ENCODE measurements around the gene GRWD1. TPM values are rescaled to one million over a fixed set of nuclear protein-coding genes. Genes with fewer than 3 reads are reported as not detected.

The GRWD1 gene
- polyA plus RNA-seq, 2 of the 4 experiments (the other 2 are of a cell fraction): 48.1 to 87.0 TPM

DNA sequence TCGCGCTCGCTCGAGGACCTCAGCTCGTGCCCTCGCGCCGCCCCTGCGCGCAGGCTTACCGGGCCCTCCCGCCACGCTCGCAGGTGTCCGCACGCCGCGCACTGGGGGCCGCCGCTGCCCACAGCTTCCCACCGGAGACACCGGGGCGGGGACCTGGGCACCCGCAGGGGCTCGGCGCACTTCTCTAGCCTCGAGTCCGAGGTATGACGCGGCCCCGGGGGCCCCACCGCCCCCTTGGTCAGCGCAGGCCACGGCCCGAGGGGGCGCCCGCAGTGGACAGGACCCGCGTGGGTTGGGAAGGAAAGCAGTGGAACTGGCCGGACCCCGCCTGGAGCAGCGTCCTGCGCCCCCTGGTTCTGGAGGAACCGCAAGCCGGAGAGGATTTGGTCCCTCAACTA is 2.1 kb upstream of the GRWD1 start:
- CTCF ChIA-PET: interaction anchor here (0.8 to 4.6 kb wide), 6 partner anchors 9 to 141 kb away, joined by 5 to 30 read pairs (median 16); no protein-coding TSS in a partner anchor
- no peaks in the 10 kb centered on the region for H3K9me3 ChIP-seq
- WGBS (ENCODE audit: missing lambda C conversion rate): 95% methylated on average over 43 of the region's 45 CpGs
- DNase-seq (ENCODE audit: low read depth in 1 of 2, low spot score in 1 of 2) (no peak), ATAC-seq (no peak), FAIRE-seq (no peak)
- TF ChIP-seq TP53 (CRISPR knock-in tag; IDR thresholded peaks at IDR 0.05) (no peak), PHF8 (IDR thresholded peaks at IDR 0.05; ENCODE audit: borderline replicate concordance, low read depth) (no peak), RNF2 (IDR thresholded peaks at IDR 0.05; ENCODE audit: borderline replicate concordance, low read depth) (no peak)
- H3K27ac ChIP-seq: peak overlapping the region in 1 of 2 experiments; percentile 5; a peak in 1 of 6 replicates
- POLR2A ChIA-PET: interaction anchor here (0.6 kb wide), 1 partner anchor 111 kb away, joined by 3 read pairs; no protein-coding TSS in a partner anchor
- H3K4me1 ChIP-seq: peaks cover 23% of the 10 kb centered on the region
- H3K4me2 ChIP-seq: no peak overlapping the region
- H3K4me3 ChIP-seq: no peak overlapping the region

- TF ChIP-seq, protein P1, sequence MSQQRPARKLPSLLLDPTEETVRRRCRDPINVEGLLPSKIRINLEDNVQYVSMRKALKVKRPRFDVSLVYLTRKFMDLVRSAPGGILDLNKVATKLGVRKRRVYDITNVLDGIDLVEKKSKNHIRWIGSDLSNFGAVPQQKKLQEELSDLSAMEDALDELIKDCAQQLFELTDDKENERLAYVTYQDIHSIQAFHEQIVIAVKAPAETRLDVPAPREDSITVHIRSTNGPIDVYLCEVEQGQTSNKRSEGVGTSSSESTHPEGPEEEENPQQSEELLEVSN (IDR thresholded peaks at IDR 0.05; ENCODE audit: borderline replicate concordance, low read depth): no peak
- TF ChIP-seq FOSB (CRISPR knock-in tag; IDR thresholded peaks at IDR 0.05): no peak
- no peak for TF ChIP-seq EHMT2 (IDR thresholded peaks at IDR 0.05; ENCODE audit: low read depth)
- TF ChIP-seq CBX2 (IDR thresholded peaks at IDR 0.05; ENCODE audit: borderline replicate concordance, low read depth): no peak
- no peak for TF ChIP-seq CEBPB (IDR thresholded peaks at IDR 0.05)
- TF ChIP-seq JUNB (IDR thresholded peaks at IDR 0.05): no peak
- TF ChIP-seq RCOR1 (IDR thresholded peaks at IDR 0.05; ENCODE audit: low read depth, low read length): no peak
- TF ChIP-seq EP300 (IDR thresholded peaks at IDR 0.05): no peak
- TF ChIP-seq POLR2A (IDR thresholded peaks at IDR 0.05; ENCODE audit: low read length): no peak
- TF ChIP-seq, protein P2, sequence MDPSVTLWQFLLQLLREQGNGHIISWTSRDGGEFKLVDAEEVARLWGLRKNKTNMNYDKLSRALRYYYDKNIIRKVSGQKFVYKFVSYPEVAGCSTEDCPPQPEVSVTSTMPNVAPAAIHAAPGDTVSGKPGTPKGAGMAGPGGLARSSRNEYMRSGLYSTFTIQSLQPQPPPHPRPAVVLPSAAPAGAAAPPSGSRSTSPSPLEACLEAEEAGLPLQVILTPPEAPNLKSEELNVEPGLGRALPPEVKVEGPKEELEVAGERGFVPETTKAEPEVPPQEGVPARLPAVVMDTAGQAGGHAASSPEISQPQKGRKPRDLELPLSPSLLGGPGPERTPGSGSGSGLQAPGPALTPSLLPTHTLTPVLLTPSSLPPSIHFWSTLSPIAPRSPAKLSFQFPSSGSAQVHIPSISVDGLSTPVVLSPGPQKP (IDR thresholded peaks at IDR 0.05; ENCODE audit: low read depth, low read length): no peak
- DNase-seq (ENCODE audit: low read depth in 1 of 2, low spot score in 1 of 2) (no peak), FAIRE-seq (no peak), ATAC-seq (no peak)
- ChIA-PET CTCF (interaction anchor here (0.6 to 4.6 kb wide), 32 partner anchors 9 to 187 kb away, joined by 3 to 30 read pairs (median 6); no protein-coding TSS in a partner anchor), POLR2A (interaction anchor here (0.6 to 1.2 kb wide), 3 partner anchors 44 to 175 kb away, joined by 3 to 8 read pairs (median 3); partner anchors contain the start of genes RPL18 and SPHK2)
- WGBS (ENCODE audit: missing lambda C conversion rate): 87% methylated on average over 38 of the region's 38 CpGs
- H3K27ac ChIP-seq: peak overlapping the region; percentile 90 to 91
- H3K4me2 ChIP-seq: peak overlapping the region; percentile 75
- H3K9me3 ChIP-seq: no peaks in the 10 kb centered on the region
- no peak overlapping the region; the same call in 2 of the 3 replicates for H3K4me3 ChIP-seq
- peaks cover 23% of the 10 kb centered on the region for H3K4me1 ChIP-seq
These were observed 1.5 kb upstream of the GRWD1 start for GRCh38 chr19:48444129-48444935.

DNA sequence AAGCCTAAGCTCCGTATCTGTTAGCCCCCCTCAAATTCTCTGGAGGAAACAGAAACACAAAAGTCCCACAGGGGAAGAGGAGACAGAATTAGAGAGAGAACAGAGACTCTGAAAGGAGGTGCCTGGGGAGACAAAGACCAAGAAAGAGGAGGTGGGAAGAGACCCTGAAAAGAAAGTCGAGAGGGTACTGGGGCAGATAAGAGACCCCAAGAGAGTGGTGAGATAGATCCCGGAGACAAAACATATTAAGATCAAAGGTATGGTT is 915 bp upstream of the GRWD1 start:
- peak overlapping the region; percentile 81 for H3K4me3 ChIP-seq
- DNase-seq (ENCODE audit: low read depth in 1 of 2, low spot score in 1 of 2) (no peak), FAIRE-seq (no peak), ATAC-seq (no peak)
- H3K9me3 ChIP-seq: no peaks in the 10 kb centered on the region
- CTCF ChIA-PET: interaction anchor here (0.6 to 4.6 kb wide), 38 partner anchors 10 to 187 kb away, joined by 3 to 30 read pairs (median 7); partner anchors contain the start of gene KDELR1
- WGBS (ENCODE audit: missing lambda C conversion rate): 25% methylated on average over 3 of the region's 3 CpGs
- H3K4me1 ChIP-seq: peaks cover 23% of the 10 kb centered on the region
- peak overlapping the region; percentile 90 to 91 for H3K27ac ChIP-seq
- TF ChIP-seq HEYL (CRISPR knock-in tag; IDR thresholded peaks at IDR 0.05): no peak
- peak overlapping the region; percentile 75 for H3K4me2 ChIP-seq
- POLR2A ChIA-PET: interaction anchor here (0.8 to 2.0 kb wide), 9 partner anchors 31 to 174 kb away, joined by 3 to 11 read pairs (median 5); partner anchors contain the start of genes GRIN2D, KDELR1, RPL18 and SPHK2

DNA sequence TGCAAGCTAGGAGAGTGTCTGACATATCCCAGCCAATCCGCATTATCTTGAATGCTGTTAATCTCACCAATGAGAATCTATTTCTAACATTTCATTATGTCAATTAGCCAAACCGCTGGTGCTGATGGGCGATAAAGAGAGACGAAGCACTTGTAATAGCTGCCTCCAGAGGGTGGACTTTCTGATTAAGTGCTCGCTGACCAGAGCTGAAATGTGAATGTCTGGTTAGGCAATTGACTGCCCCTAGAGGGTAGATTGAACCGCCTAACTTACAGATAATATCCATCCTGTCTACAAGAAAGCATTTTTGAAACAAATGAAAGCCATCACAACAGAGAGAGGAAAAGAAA is 552 bp upstream of the GRWD1 start:
- peak overlapping the region; percentile 90 to 91 for H3K27ac ChIP-seq
- H3K4me2 ChIP-seq: peak overlapping the region; percentile 75
- peak overlapping the region; percentile 81 for H3K4me3 ChIP-seq
- WGBS (ENCODE audit: missing lambda C conversion rate): 5% methylated on average over 6 of the region's 6 CpGs
- H3K4me1 ChIP-seq: peaks cover 23% of the 10 kb centered on the region
- FAIRE-seq: peak; percentile 99
- ChIA-PET POLR2A (interaction anchor here (0.5 to 2.0 kb wide), 11 partner anchors 32 to 174 kb away, joined by 3 to 11 read pairs (median 4); partner anchors contain the start of genes GRIN2D, KDELR1, RPL18 and SPHK2), CTCF (interaction anchor here (0.8 to 4.6 kb wide), 38 partner anchors 10 to 164 kb away, joined by 3 to 30 read pairs (median 7); partner anchors contain the start of gene KDELR1)
- no peaks in the 10 kb centered on the region for H3K9me3 ChIP-seq
- peak; percentile 86 to 87 for ATAC-seq
- peak; percentile 93 to 98 for DNase-seq (ENCODE audit: low read depth in 1 of 2, low spot score in 1 of 2)
- no peak for TF ChIP-seq POLR2A (IDR thresholded peaks at IDR 0.05; ENCODE audit: low read length)
- no peak for TF ChIP-seq PHF8 (IDR thresholded peaks at IDR 0.05; ENCODE audit: borderline replicate concordance, low read depth)
- TF ChIP-seq ZFP36 (IDR thresholded peaks at IDR 0.05; ENCODE audit: borderline replicate concordance, partially characterized antibody): no peak
- TF ChIP-seq SREBF2 (IDR thresholded peaks at IDR 0.05): no peak
- TF ChIP-seq CTCF (IDR thresholded peaks at IDR 0.05): peak; percentile 77
- TF ChIP-seq SMC3 (IDR thresholded peaks at IDR 0.05): peak; percentile 79
- peak; percentile 67 for TF ChIP-seq RAD21 (conservative IDR thresholded peaks at IDR 0.05 in 1 of 2, IDR thresholded peaks at IDR 0.05 in 1 of 2)
- TF ChIP-seq CEBPB (IDR thresholded peaks at IDR 0.05): peak; percentile 60 to 75; a peak in 3 of 4 replicates
- TF ChIP-seq JUNB (IDR thresholded peaks at IDR 0.05): no peak
- no peak for TF ChIP-seq KDM5A (IDR thresholded peaks at IDR 0.05)
- TF ChIP-seq HOXB5 (CRISPR knock-in tag; IDR thresholded peaks at IDR 0.05): no peak
- TF ChIP-seq, protein P2 (IDR thresholded peaks at IDR 0.05; ENCODE audit: low read depth, low read length): no peak
- no peak for TF ChIP-seq CHD4 (IDR thresholded peaks at IDR 0.05; ENCODE audit: borderline replicate concordance)
- TF ChIP-seq NFE2L2 (conservative IDR thresholded peaks at IDR 0.05; ENCODE audit: low read length): no peak
